K562 (cell line): Measurements from ENCODE around the gene C2CD5. TPM values are rescaled to one million over a fixed set of nuclear protein-coding genes. Genes with fewer than 3 reads are reported as not detected.

Experiments used
- ATAC-seq: fragments of 200-7000 bp; cut with Tn5 transposase; 3 replicates; pipeline ENCODE4 v1.9.1; 2020; ENCODE audit warnings: moderate library complexity
- BruUV-seq: library from RNA; stranded (reverse); fragments of 400-500 nt; replicated peaks from 2 replicates; lab custom pipeline; 2021; lab: Mats Ljungman, UMichigan
- CTCF ChIA-PET: fragments of 300-600 bp; formaldehyde crosslinking; extraction: SDS; loops from one replicate; lab custom pipeline; 2021; ENCODE audit warnings: low intra/inter-chr PET ratio; lab: Yijun Ruan, JAX
- POLR2A ChIA-PET: fragments of 300-600, 350-650 bp; sonication (Branson Sonifier 250); formaldehyde crosslinking; extraction: SDS; loops from one replicate; lab custom pipeline; 2021; ENCODE audit warnings: antibody characterized with exemption, inconsistent platforms; lab: Yijun Ruan, JAX
- DNase-seq, 4 experiments: peaks; one replicate each; pipeline versions ENCODE4 v3.0.0 to v3.0.0-alpha.2; 2011 to 2018; ENCODE audit warnings: low spot score in 3 of 4, mixed read lengths in 3 of 4; ENCODE audit errors: extremely low read depth in 1 of 4
- FAIRE-seq: peaks from 2 replicates; lab custom pipeline; 2011; peaks lifted over from hg19 to GRCh38; lab: Jason Lieb, UNC
- H2AFZ ChIP-seq: 2 replicates; pipeline ENCODE4 v1.6.0; 2011; ENCODE audit warnings: low read depth, low read length, control low read depth, inconsistent platforms
- H3K27ac ChIP-seq: fragments of 200-600 bp; 3 replicates; pipeline ENCODE4 v1.8.0; 2011; ENCODE audit warnings: low read depth, mild to moderate bottlenecking, control low read depth, inconsistent platforms, low read length, moderate library complexity, mixed read lengths; ENCODE audit errors: extremely low read depth
- H3K27me3 ChIP-seq, 2 experiments: fragments of 300-600 bp in 1 of 2; 2 replicates in 1 of 2; 3 replicates in 1 of 2; pipeline versions ENCODE4 v1.6.0 to v1.8.0; 2011; ENCODE audit warnings: inconsistent platforms in 2 of 2, low read length in 2 of 2, mild to moderate bottlenecking in 1 of 2, mixed read lengths in 1 of 2, moderate library complexity in 1 of 2; ENCODE audit not compliant: control insufficient read depth in 2 of 2, insufficient read depth in 2 of 2
- H3K36me3 ChIP-seq: fragments of 300-600 bp; 3 replicates; pipeline ENCODE4 v1.8.0; 2011; ENCODE audit warnings: mild to moderate bottlenecking, low read length, inconsistent platforms; ENCODE audit not compliant: control insufficient read depth, insufficient read depth
- H3K4me1 ChIP-seq, 2 experiments: fragments of 200-600 bp in 1 of 2; replicated peaks in 1 of 2; 2 replicates in 1 of 2; 3 replicates in 1 of 2; pipeline versions ENCODE4 v1.5.1 to v1.8.0; 2011; ENCODE audit warnings: inconsistent platforms in 2 of 2, low read length in 2 of 2, mild to moderate bottlenecking in 1 of 2, mixed read lengths in 1 of 2, moderate library complexity in 1 of 2; ENCODE audit not compliant: control insufficient read depth in 2 of 2, insufficient read depth in 2 of 2
- H3K4me2 ChIP-seq: 2 replicates; pipeline ENCODE4 v1.6.1; 2011; ENCODE audit warnings: low read length, control low read depth, inconsistent platforms, mixed read lengths; ENCODE audit not compliant: insufficient read depth
- H3K4me3 ChIP-seq: fragments of 200-600 bp; sonication (generic), shearing (Covaris generic); 2 replicates; pipeline ENCODE4 v1.5.1; 2016; ENCODE audit warnings: control low read depth, inconsistent platforms
- H3K79me2 ChIP-seq: fragments of 200-600 bp; 3 replicates; pipeline ENCODE4 v1.8.0; 2011; ENCODE audit warnings: low read length, inconsistent platforms; ENCODE audit not compliant: control insufficient read depth, insufficient read depth
- H3K9ac ChIP-seq, 2 experiments: 2 replicates each; pipeline versions ENCODE4 v1.6.0 to v1.6.1; 2011; ENCODE audit warnings: low read depth in 2 of 2, low read length in 2 of 2, control low read depth in 1 of 2, inconsistent platforms in 1 of 2, mild to moderate bottlenecking in 1 of 2, mixed read lengths in 1 of 2; ENCODE audit not compliant: insufficient read depth in 1 of 2
- H3K9me1 ChIP-seq: one replicate; pipeline ENCODE4 v1.6.0; 2011; ENCODE audit warnings: inconsistent platforms, mild to moderate bottlenecking, low read length, moderate library complexity; ENCODE audit not compliant: control insufficient read depth, insufficient read depth
- H3K9me3 ChIP-seq: replicated peaks from 2 replicates; pipeline ENCODE4 v1.5.1; 2011; ENCODE audit warnings: low read depth, low read length, inconsistent platforms; ENCODE audit not compliant: control insufficient read depth, insufficient read depth
- H4K20me1 ChIP-seq: replicated peaks from 2 replicates; pipeline ENCODE4 v1.6.1; 2011; ENCODE audit warnings: low read length, inconsistent platforms, mixed read lengths; ENCODE audit not compliant: control insufficient read depth, insufficient read depth
- BRF1 ChIP-seq: IDR thresholded peaks from 3 replicates; pipeline ENCODE4 v1.6.1; 2011; ENCODE audit warnings: borderline replicate concordance, mild to moderate bottlenecking; ENCODE audit not compliant: insufficient read length; ENCODE audit errors: extremely low read depth
- CREB3L1 ChIP-seq: fragments of 450-650 bp; IDR thresholded peaks from 2 replicates; pipeline ENCODE4 v1.6.1; 2014; ENCODE audit warnings: low read depth, mild to moderate bottlenecking, moderate library complexity, borderline replicate concordance
- EP300 ChIP-seq: IDR thresholded peaks from 2 replicates; pipeline ENCODE4 v1.6.1; 2012; ENCODE audit warnings: low read length, improper control_type of control experiment
- HNRNPLL ChIP-seq: fragments of 200-400 bp; formaldehyde crosslinking; IDR thresholded peaks from 2 replicates; pipeline ENCODE4 v1.6.1; 2017; ENCODE audit warnings: low read length, low read depth, mild to moderate bottlenecking; ENCODE audit not compliant: poor library complexity, severe bottlenecking
- KAT8 ChIP-seq: fragments of 450-650 bp; IDR thresholded peaks from 2 replicates; pipeline ENCODE4 v1.6.1; 2016; ENCODE audit warnings: low read depth, mild to moderate bottlenecking
- NCOA6 ChIP-seq: fragments of 450-650 bp; IDR thresholded peaks from 2 replicates; pipeline ENCODE4 v1.6.1; 2017; ENCODE audit warnings: mild to moderate bottlenecking
- PKNOX1 ChIP-seq: fragments of 450-650 bp; IDR thresholded peaks from 2 replicates; pipeline ENCODE4 v1.6.1; 2016
- POLR2G ChIP-seq: fragments of 200-400 bp; formaldehyde crosslinking; IDR thresholded peaks from 2 replicates; pipeline ENCODE4 v1.6.1; 2017; ENCODE audit warnings: low read depth, mild to moderate bottlenecking, antibody characterized with exemption, low read length, moderate library complexity
- SMAD3 ChIP-seq: fragments of 450-650 bp; formaldehyde crosslinking; conservative IDR thresholded peaks from 2 replicates; pipeline ENCODE4 v1.4.0; 2020; ENCODE audit warnings: mild to moderate bottlenecking
- ZBTB34 ChIP-seq: fragments of 250-450 bp; sonication (Bioruptor Pico); IDR thresholded peaks from 2 replicates; pipeline ENCODE4 v1.8.0; 2021; ENCODE audit warnings: mild to moderate bottlenecking, moderate library complexity
- ZNF174 ChIP-seq: fragments of 250-450 bp; sonication (Bioruptor Pico); IDR thresholded peaks from 2 replicates; pipeline ENCODE4 v1.4.0; 2020; ENCODE audit warnings: mild to moderate bottlenecking
- ZNF511 ChIP-seq: sonication (generic); formaldehyde crosslinking; IDR thresholded peaks from 2 replicates; pipeline ENCODE4 v1.8.0; 2022; ENCODE audit warnings: mild to moderate bottlenecking, missing genetic modification reagents
- ZNF778 ChIP-seq: fragments of 450-650 bp; formaldehyde crosslinking; IDR thresholded peaks from 2 replicates; pipeline ENCODE4 v1.4.0; 2020; ENCODE audit warnings: mild to moderate bottlenecking, moderate library complexity
- WGBS: fragments of 100-300 bp; shearing (Covaris generic); methylation state at CpG from one replicate; pipeline ENCODE4 v1.1.6; 2016; ENCODE audit warnings: low coverage, mixed read lengths; ENCODE audit not compliant: insufficient coverage; ENCODE audit errors: missing lambda C conversion rate; 5-methylcytosine and 5-hydroxymethylcytosine counted together
- in situ Hi-C: fragments of 300-500 bp; cut with MboI; formaldehyde crosslinking; loops from 4 replicates; pipeline ENCODE4 v1.15.0; 2018; ENCODE audit warnings: inconsistent platforms, mixed read lengths
- intact Hi-C: fragments of 100-400 bp; cut with micrococcal nuclease; formaldehyde crosslinking; loops from 2 replicates; pipeline ENCODE4 v1.14.2; 2022
- polyA plus RNA-seq, 8 experiments: library from polyadenylated mRNA; depleted of rRNA in 4 of 8; stranded (reverse) in 5 of 8; unstranded in 3 of 8; fragments of >200 nt; fragmentation: Nextera tagmentation in 2 of 8; fragmentation: Illumina TruSeq in 1 of 8; extraction: Ambion mirVana in 2 of 8; extraction: Trizol in 1 of 8; gene quantifications; 2 replicates each; pipeline versions ENCODE4 v1.2.1 to v1.2.3, GENCODE V29; 2011 to 2014; ENCODE audit warnings: inconsistent platforms in 1 of 8, missing spikeins in 1 of 8
- total RNA-seq, 7 experiments: library from RNA; depleted of rRNA in 6 of 7; stranded (reverse); fragments of >200 nt in 6 of 7; fragmentation: Illumina TruSeq in 2 of 7; extraction: Trizol in 2 of 7; gene quantifications; 2 replicates each; pipeline versions ENCODE4 v1.2.1 to v1.2.3, GENCODE V29; 2011 to 2021; ENCODE audit warnings: low replicate concordance in 1 of 7

Gene C2CD5
- total and polyA plus RNA-seq, 9 of the 15 experiments (the other 6 are each of a cell fraction or from before 2014, with no cell fraction given): 5.1 to 24.1 (median 14.3) TPM

- H4K20me1 ChIP-seq: no peaks in the 10 kb centered on the region
- no peaks in the 10 kb centered on the region for H3K9me1 ChIP-seq
- no peak overlapping the region for H2AFZ ChIP-seq
- no peaks in the 10 kb centered on the region; a peak in 1 of 5 replicates for H3K4me1 ChIP-seq
- no peak overlapping the region for H3K4me3 ChIP-seq
- H3K27ac ChIP-seq: no peak overlapping the region
- TF ChIP-seq ZNF511 (CRISPR knock-in tag) (no peak), ZNF778 (no peak), ZNF174 (CRISPR knock-in tag) (no peak), KAT8 (no peak)
- no peak overlapping the region for H3K4me2 ChIP-seq
- BruUV-seq: no TSS peak
- FAIRE-seq (no peak), DNase-seq (no peak), ATAC-seq (no peak)
- in situ Hi-C loops: no loop called here
- no peaks in the 10 kb centered on the region for H3K9me3 ChIP-seq
- H3K9ac ChIP-seq: no peak overlapping the region
- WGBS: 8% methylated on average over 1 of the region's 1 CpG
- H3K36me3 ChIP-seq: no peaks in the 10 kb centered on the region
- ChIA-PET POLR2A (no interaction called here), CTCF (no interaction called here)
- no peaks in the 10 kb centered on the region for H3K27me3 ChIP-seq
- intact Hi-C loops: no loop called here
- no peaks in the 10 kb centered on the region for H3K79me2 ChIP-seq
These were observed 112.6 kb downstream of the C2CD5 start for GRCh38 chr12:22431693-22432251.

- H3K36me3 ChIP-seq: no peaks in the 10 kb centered on the region
- no peaks in the 10 kb centered on the region for H3K79me2 ChIP-seq
- H3K4me3 ChIP-seq: no peak overlapping the region
- ATAC-seq (no peak), DNase-seq (no peak), FAIRE-seq (no peak)
- no peaks in the 10 kb centered on the region for H3K27me3 ChIP-seq
- H3K4me1 ChIP-seq: no peaks in the 10 kb centered on the region
- ChIA-PET CTCF (no interaction called here), POLR2A (no interaction called here)
- no peaks in the 10 kb centered on the region for H3K9me1 ChIP-seq
- intact Hi-C loops (no loop called here), in situ Hi-C loops (no loop called here)
- BruUV-seq: no TSS peak
- no peaks in the 10 kb centered on the region for H4K20me1 ChIP-seq
- H3K27ac ChIP-seq: no peak overlapping the region
- no peak overlapping the region for H3K9ac ChIP-seq
- no peak overlapping the region for H2AFZ ChIP-seq
- H3K9me3 ChIP-seq: no peaks in the 10 kb centered on the region
- H3K4me2 ChIP-seq: no peak overlapping the region
- TF ChIP-seq SMAD3 (CRISPR knock-in tag) (no peak), EP300 (no peak), PKNOX1 (no peak), HNRNPLL (no peak), ZBTB34 (CRISPR knock-in tag) (no peak), CREB3L1 (no peak), NCOA6 (no peak), BRF1 (no peak), POLR2G (no peak)
These were observed 127.5 kb downstream of the C2CD5 start for GRCh38 chr12:22416801-22417200.
